NCI-H2227 treated with DMSO at 0.1 percent for 48 hours (cell line): ENCODE data around the gene FOXO3.

Experiments
- DNase-seq: peaks from one replicate; lab custom pipeline; 2025; lab: John Stamatoyannopoulos, UW

The FOXO3 gene

GRCh38 chr6:108714101-108714765, 153.5 kb downstream of the FOXO3 start:
- DNase-seq, result no peak

GRCh38 chr6:108714766-108715414, 154.2 kb downstream of the FOXO3 start:
- DNase-seq, result no peak

- no peak for DNase-seq
These were observed 155.1 kb downstream of the FOXO3 start for GRCh38 chr6:108715832-108716231.

DNA sequence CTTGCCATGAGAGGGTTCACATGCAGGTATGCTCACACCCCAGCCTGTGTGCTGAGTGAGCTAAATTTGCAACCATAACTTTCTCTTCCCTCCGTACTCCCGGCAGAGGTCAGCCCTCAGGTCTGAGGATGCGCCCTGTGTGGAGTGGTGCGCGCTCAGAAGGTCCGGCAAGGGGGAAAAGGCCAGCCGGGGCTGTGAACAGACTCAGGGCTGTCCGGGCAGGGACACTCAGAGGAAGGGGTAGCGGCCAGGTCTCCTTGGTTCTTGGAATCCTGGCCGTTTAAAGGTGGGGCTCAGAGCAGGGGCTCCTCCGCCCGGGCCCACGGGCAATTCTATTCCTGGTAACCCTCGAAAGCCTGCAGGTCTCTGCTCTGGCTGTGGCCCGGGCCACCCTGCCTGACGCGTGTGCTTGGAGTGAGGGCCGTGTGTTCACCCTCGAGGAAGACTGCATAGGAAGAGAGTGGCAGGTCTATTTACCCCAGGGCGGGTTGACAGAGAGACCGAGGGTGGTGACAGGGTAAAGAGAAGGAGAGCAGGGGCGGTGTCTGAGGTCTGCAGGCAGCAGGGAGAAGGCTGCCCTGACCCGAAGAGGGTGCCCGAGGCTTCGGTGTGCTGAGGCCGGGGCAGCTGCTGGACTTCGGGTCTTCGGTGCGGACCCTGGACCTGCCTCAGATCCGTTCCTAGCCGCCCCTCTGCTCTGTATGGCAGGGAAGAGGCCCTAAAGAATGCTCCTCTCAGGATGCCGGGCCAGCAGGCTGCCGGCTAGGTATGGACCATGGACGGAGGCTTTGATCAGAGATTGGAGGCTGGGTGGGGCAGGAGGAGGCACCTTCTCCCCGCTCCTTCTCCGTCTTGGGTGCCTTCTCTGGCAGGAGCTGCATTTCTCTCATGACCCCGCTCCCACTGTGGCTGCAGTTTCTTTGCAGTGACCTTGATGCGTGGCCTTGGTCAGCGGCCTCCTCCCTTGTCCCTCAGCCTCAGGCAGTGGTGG, 156.4 kb downstream of the FOXO3 start:
- DNase-seq, result no peak

- DNase-seq, result no peak
These were observed 158.8 kb downstream of the FOXO3 start for GRCh38 chr6:108719477-108719876.

GRCh38 chr6:108720827-108721226, 160.1 kb downstream of the FOXO3 start:
- DNase-seq, result no peak

- DNase-seq, result no peak
These were observed 160.6 kb downstream of the FOXO3 start for GRCh38 chr6:108721286-108721685.

GRCh38 chr6:108723594-108723993, 162.9 kb downstream of the FOXO3 start:
- DNase-seq, result no peak

DNA sequence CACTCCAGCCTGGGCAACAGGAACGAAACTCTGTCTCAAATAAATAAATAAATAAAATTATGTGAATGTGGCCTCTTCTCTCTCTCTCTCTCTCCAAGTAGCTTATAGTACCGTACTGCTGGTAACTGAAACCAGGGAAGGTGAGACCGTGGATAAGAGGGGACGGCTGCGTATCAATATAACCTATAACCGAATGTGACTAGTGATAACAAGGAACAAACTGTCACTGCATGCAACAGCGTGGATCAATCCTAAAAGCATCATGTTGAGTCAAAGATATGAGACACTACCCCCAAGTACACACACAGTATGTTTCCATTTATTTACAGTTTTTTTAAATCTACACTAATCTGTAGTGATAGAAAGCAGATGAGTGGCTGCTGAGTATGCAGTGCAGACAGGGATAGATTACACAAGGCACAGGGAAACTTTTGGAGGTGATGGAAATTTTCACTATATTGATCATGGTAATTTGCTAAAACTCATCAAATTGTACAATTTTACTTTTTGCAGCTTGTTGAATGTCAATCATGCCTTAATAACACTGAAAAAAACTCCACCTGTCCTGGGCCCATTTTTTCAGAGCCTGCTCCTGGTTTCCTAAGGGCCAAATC, 166.1 kb downstream of the FOXO3 start:
- no peak for DNase-seq

- DNase-seq, result no peak
These were observed 167.4 kb downstream of the FOXO3 start for GRCh38 chr6:108727966-108728730.

DNA sequence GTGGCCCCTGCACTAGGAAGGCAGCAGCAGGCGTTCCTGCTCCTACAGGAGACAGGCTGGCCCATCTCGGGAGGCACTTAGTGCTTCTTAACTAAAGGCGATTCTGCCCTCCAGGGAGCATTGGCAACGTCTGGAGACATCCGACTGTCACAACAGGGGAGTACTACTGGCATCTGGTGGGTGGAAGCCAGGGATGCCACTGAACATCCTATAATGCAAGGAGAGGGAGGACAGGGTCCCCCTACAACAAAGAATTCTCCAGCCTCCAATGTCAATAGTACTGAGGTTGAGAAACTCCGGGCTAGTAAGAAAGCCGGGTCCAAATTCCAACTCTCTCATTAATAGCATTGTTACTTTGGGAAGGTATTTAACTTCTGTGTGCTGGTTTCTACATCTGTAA, 168.1 kb downstream of the FOXO3 start:
- no peak for DNase-seq

- peak; percentile 1 for DNase-seq
These were observed 170.2 kb downstream of the FOXO3 start for GRCh38 chr6:108730635-108731515.

DNA sequence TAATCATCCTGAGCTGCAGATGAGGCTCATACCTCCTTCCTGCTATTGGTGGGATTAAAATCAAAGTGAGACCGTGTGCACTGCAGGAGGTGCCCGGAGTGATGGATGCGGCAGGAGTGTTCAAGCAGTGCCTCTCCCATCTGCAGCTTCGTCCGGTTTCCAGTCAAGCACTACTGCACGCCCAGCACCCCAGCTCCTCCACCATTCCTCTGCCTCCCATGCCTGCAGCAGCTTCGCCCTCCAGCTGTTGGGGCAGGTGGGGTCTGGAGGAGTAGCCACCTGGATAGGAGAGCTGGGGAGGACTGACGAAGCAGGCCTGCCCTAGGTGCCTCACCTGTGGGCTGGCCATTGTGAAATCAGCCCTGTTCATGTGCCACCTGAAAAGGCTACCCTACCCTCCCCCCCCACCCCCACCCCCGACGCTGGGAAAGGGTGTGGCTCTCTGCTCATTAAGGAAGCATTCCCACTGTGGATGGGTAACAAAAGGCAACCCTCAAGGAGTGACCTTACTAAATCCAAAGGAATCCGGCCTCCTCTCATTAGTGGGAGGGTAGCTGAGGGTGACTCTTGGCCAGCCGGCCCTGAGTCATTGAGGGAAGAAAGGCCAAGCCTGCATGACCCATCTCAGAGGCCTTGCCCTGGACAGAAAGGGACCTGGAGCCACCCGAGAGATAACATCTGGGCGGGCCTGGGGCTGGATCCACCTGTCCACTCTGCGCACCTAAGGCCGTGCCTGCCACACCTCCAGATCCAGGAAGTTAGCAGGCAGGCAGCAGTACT, 171.6 kb downstream of the FOXO3 start:
- no peak for DNase-seq

GRCh38 chr6:108733051-108733450, 172.3 kb downstream of the FOXO3 start:
- DNase-seq, result no peak

- DNase-seq, result no peak
These were observed 173.1 kb downstream of the FOXO3 start for GRCh38 chr6:108733706-108734265.
